ENCODE results near the gene CDHR5.
A peak's percentile ranks its signal among the peaks of the same experiment; 100 is the strongest.

The CDHR5 gene

GRCh38 chr11:617199-617911 is 7.4 kb downstream of the CDHR5 start:
- peaks cover 17% of the 10 kb centered on the region for H3K79me2 ChIP-seq (ENCODE audit: insufficient read depth, low read length)
- no peak for ATAC-seq (ENCODE audit: insufficient read depth, low read depth)
- TF ChIP-seq CTCF (IDR thresholded peaks at IDR 0.05; ENCODE audit: borderline replicate concordance, extremely low read depth, low read length, poor library complexity, severe bottlenecking) (no peak), EZH2 (IDR thresholded peaks at IDR 0.05; ENCODE audit: borderline replicate concordance, low read depth, low read length, severe bottlenecking) (no peak)
- H3K4me3 ChIP-seq (ENCODE audit: low read depth in 1 of 2, low read length in 2 of 2): no peak overlapping the region
- H3K4me2 ChIP-seq (ENCODE audit: insufficient read depth, low read length): no peak overlapping the region
- H4K20me1 ChIP-seq (ENCODE audit: insufficient read depth, low read length): peaks cover 37% of the 10 kb centered on the region
- H3K27me3 ChIP-seq (ENCODE audit: insufficient read depth, low read length, poor library complexity): no peaks in the 10 kb centered on the region
- H3K36me3 ChIP-seq (ENCODE audit: insufficient read depth, low read length): peaks cover 31% of the 10 kb centered on the region
- no peak overlapping the region for H2AFZ ChIP-seq (ENCODE audit: low read depth, low read length)
- DNase-seq: no peak
- H3K27ac ChIP-seq (ENCODE audit: low read length): no peak overlapping the region
- peaks cover 35% of the 10 kb centered on the region for H3K4me1 ChIP-seq (ENCODE audit: insufficient read depth, low read length)
- no peaks in the 10 kb centered on the region for H3K9me3 ChIP-seq (ENCODE audit: insufficient read depth, low read length, severe bottlenecking)
- H3K9ac ChIP-seq (ENCODE audit: low read depth, low read length): no peak overlapping the region

GRCh38 chr11:616320-617198 is 8.2 kb downstream of the CDHR5 start:
- Histone ChIP-seq H3K9ac (ENCODE audit: low read depth, low read length) (peak overlapping the region; percentile 75), H3K79me2 (ENCODE audit: insufficient read depth, low read length) (peaks cover 17% of the 10 kb centered on the region), H3K4me2 (ENCODE audit: insufficient read depth, low read length) (peak overlapping the region; percentile 100), H3K9me3 (ENCODE audit: insufficient read depth, low read length, severe bottlenecking) (no peaks in the 10 kb centered on the region), H3K27ac (ENCODE audit: low read length) (peak overlapping the region; percentile 85), H3K4me3 (ENCODE audit: low read depth in 1 of 2, low read length in 2 of 2) (peak overlapping the region in 1 of 2 experiments; percentile 97; a peak in 2 of 4 replicates), H4K20me1 (ENCODE audit: insufficient read depth, low read length) (peaks cover 44% of the 10 kb centered on the region), H3K36me3 (ENCODE audit: insufficient read depth, low read length) (peaks cover 39% of the 10 kb centered on the region), H3K4me1 (ENCODE audit: insufficient read depth, low read length) (peaks cover 35% of the 10 kb centered on the region), H2AFZ (ENCODE audit: low read depth, low read length) (no peak overlapping the region), H3K27me3 (ENCODE audit: insufficient read depth, low read length, poor library complexity) (no peaks in the 10 kb centered on the region)
- DNase-seq: no peak
- no peak for ATAC-seq (ENCODE audit: insufficient read depth, low read depth)
- TF ChIP-seq EZH2 (IDR thresholded peaks at IDR 0.05; ENCODE audit: borderline replicate concordance, low read depth, low read length, severe bottlenecking) (no peak), CTCF (IDR thresholded peaks at IDR 0.05; ENCODE audit: borderline replicate concordance, extremely low read depth, low read length, poor library complexity, severe bottlenecking) (no peak)

- TF ChIP-seq EZH2 (IDR thresholded peaks at IDR 0.05; ENCODE audit: borderline replicate concordance, low read depth, low read length, severe bottlenecking) (no peak), CTCF (IDR thresholded peaks at IDR 0.05; ENCODE audit: borderline replicate concordance, extremely low read depth, low read length, poor library complexity, severe bottlenecking) (no peak)
- Histone ChIP-seq H3K9me3 (ENCODE audit: insufficient read depth, low read length, severe bottlenecking) (no peaks in the 10 kb centered on the region), H3K9ac (ENCODE audit: low read depth, low read length) (peak within 1 kb of the TSS; percentile 75), H2AFZ (ENCODE audit: low read depth, low read length) (peak within 1 kb of the TSS; percentile 90), H3K27ac (ENCODE audit: low read length) (peak within 1 kb of the TSS; percentile 85), H3K4me2 (ENCODE audit: insufficient read depth, low read length) (peak within 1 kb of the TSS; percentile 100), H3K4me1 (ENCODE audit: insufficient read depth, low read length) (peaks cover 35% of the 10 kb centered on the region), H3K79me2 (ENCODE audit: insufficient read depth, low read length) (peaks cover 17% of the 10 kb centered on the region), H3K4me3 (ENCODE audit: low read depth in 1 of 2, low read length in 2 of 2) (peak within 1 kb of the TSS; percentile 60 to 97), H4K20me1 (ENCODE audit: insufficient read depth, low read length) (peaks cover 51% of the 10 kb centered on the region), H3K27me3 (ENCODE audit: insufficient read depth, low read length, poor library complexity) (no peaks in the 10 kb centered on the region), H3K36me3 (ENCODE audit: insufficient read depth, low read length) (peaks cover 48% of the 10 kb centered on the region)
- DNase-seq: peak; percentile 88
- ATAC-seq (ENCODE audit: insufficient read depth, low read depth): peak; percentile 86
These were observed 9.0 kb downstream of the CDHR5 start, which contains the start of gene IRF7 for GRCh38 chr11:615504-616319. Gene IRF7 (minus strand): TSS chr11:615950. CDS start chr11:615364, 586 bp downstream.
